LNCAP (cell line): Measurements from ENCODE around the gene SORCS2.

ENCODE experiments used
- CTCF ChIP-seq: fragments of 450-650 bp; IDR thresholded peaks from 2 replicates; pipeline ENCODE4 v1.5.1; 2017; ENCODE audit warnings: mild to moderate bottlenecking

The SORCS2 gene

GRCh38 chr4:7193030-7193958 is 956 bp downstream of the SORCS2 start:
- TF ChIP-seq CTCF = no peak

DNA sequence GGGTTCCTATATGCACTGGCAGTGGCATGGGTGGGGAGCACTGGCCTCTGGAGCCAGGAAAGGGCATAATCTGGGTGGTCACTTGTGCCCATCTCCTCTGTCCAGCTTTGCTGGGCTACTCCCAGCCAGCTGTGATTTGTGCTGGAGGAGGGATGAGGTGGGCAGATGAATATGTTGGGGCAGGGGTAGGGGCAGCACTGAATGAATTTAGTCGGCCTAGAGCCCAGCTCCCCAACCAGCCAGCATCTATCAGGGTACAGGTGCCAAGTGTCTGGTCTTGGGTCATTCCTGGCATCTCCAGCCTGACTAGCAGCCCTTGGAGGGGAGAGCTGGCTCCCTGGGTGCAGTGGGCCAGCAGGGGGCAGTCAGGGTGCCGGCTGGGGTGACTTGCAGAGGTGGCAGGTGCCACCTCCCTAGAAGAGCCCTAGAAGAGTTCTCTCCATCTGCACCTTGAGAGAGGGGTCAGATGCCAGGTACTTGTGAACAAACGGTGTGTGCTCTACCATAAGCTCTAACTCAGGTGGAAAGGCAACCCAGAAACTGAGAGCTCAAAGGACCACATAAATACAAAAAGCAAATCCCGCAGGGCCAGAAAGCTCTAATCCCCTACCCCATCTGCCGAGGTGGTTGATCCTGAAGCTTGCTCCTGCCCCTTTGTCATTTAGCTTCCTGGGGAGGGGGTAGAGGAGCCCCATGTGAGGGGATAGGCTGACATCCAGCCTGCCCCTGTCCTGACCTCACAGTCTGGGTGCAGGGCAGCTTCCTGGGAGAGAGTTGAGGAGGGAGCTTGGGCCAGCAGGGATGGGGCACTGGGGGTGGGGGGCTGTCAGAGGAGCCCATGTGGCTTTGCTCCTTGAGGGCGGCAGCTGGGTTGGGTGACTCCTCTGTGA is 2.2 kb downstream of the SORCS2 start:
- peak; percentile 26; the same call in 1 of the 2 replicates for TF ChIP-seq CTCF

- no peak for TF ChIP-seq CTCF
Observed at GRCh38 chr4:7195141-7195515, 2.8 kb downstream of the SORCS2 start.

GRCh38 chr4:7195546-7196287 is 3.4 kb downstream of the SORCS2 start:
- TF ChIP-seq CTCF = no peak

DNA sequence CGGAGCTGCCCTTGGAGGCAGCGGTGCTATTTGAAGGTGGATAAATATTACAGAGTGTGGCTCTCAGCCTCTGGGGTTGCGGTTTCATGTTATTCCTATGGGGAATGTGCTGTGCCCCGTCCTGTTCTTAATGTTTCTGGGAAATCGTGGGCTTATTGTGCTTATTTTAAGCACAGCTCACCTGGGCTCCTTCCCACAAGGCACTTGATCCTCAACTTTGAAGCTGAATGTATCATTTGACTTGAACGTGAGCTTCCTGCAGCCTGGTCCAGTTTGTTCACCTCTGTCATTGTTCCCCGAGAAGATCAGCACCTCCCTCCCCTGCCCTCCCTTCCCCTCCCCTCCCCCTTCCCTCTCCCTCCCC is 3.9 kb downstream of the SORCS2 start:
- TF ChIP-seq CTCF = no peak

GRCh38 chr4:7196736-7197135 is 4.4 kb downstream of the SORCS2 start:
- no peak for TF ChIP-seq CTCF

GRCh38 chr4:7197910-7198309 is 5.6 kb downstream of the SORCS2 start:
- TF ChIP-seq CTCF = no peak
